HCT116 (cell line): ENCODE data around the gene TNRC6C.

Experiments used
- CTCF ChIP-seq, 3 experiments: fragments of 200-600 bp in 1 of 3; sonication (generic) in 1 of 3; IDR thresholded peaks in 2 of 3; conservative IDR thresholded peaks in 1 of 3; 2 replicates each; pipeline ENCODE4 v1.5.1; 2012 to 2017; ENCODE audit warnings: low read depth in 2 of 3, low read length in 2 of 3, antibody characterized with exemption in 1 of 3, borderline replicate concordance in 1 of 3, control low read depth in 1 of 3, mild to moderate bottlenecking in 1 of 3, mixed read lengths in 1 of 3, mixed run types in 1 of 3, moderate library complexity in 1 of 3; ENCODE audit not compliant: insufficient read depth in 1 of 3
- EZH2phosphoT487 ChIP-seq: fragments of 200-600 bp; IDR thresholded peaks from 2 replicates; pipeline ENCODE4 v1.6.1; 2018; ENCODE audit warnings: antibody characterized with exemption, borderline replicate concordance
- JUND ChIP-seq: IDR thresholded peaks from 2 replicates; pipeline ENCODE4 v1.6.1; 2012
- POLR2A ChIP-seq: IDR thresholded peaks from 2 replicates; pipeline ENCODE4 v1.7.0; 2011; ENCODE audit warnings: borderline replicate concordance; ENCODE audit not compliant: insufficient read depth, insufficient read length; ENCODE audit errors: extremely low read depth
- POLR2AphosphoS5 ChIP-seq: IDR thresholded peaks from 2 replicates; pipeline ENCODE4 v1.6.1; 2011; ENCODE audit warnings: mild to moderate bottlenecking, low read depth, low read length, moderate library complexity
- RAD21 ChIP-seq: IDR thresholded peaks from 2 replicates; pipeline ENCODE4 v1.6.1; 2012; ENCODE audit warnings: low read depth, mild to moderate bottlenecking
- SP1 ChIP-seq: IDR thresholded peaks from 2 replicates; pipeline ENCODE4 v1.6.1; 2012; ENCODE audit warnings: low read depth
- YY1 ChIP-seq: IDR thresholded peaks from 2 replicates; pipeline ENCODE4 v1.6.1; 2011; ENCODE audit warnings: low read length, low read depth, moderate library complexity, mild to moderate bottlenecking; ENCODE audit not compliant: insufficient replicate concordance; ENCODE audit errors: extremely low read depth
- ZNF274 ChIP-seq: fragments of 200-500 bp; sonication (Bioruptor generic); IDR thresholded peaks from 2 replicates; pipeline ENCODE4 v1.6.1; 2014; ENCODE audit warnings: mild to moderate bottlenecking, low read depth, low read length, inconsistent platforms
- TF ChIP-seq, protein P1 (sequence below): IDR thresholded peaks from 2 replicates; pipeline ENCODE4 v1.6.1; 2012; ENCODE audit warnings: low read depth

GRCh38 chr17:78143214-78144146 lies 185.0 kb downstream of the TNRC6C start:
- TF ChIP-seq POLR2A (no peak), CTCF (IDR thresholded peaks at IDR 0.05 in 2 of 3, conservative IDR thresholded peaks at IDR 0.05 in 1 of 3; ENCODE audit: borderline replicate concordance in 1 of 3, insufficient read depth in 1 of 3, low read depth in 2 of 3, low read length in 2 of 3) (no peak), RAD21 (no peak), EZH2phosphoT487 (no peak), ZNF274 (no peak), YY1 (no peak), SP1 (no peak), POLR2AphosphoS5 (no peak), JUND (no peak)
- TF ChIP-seq, protein P1, sequence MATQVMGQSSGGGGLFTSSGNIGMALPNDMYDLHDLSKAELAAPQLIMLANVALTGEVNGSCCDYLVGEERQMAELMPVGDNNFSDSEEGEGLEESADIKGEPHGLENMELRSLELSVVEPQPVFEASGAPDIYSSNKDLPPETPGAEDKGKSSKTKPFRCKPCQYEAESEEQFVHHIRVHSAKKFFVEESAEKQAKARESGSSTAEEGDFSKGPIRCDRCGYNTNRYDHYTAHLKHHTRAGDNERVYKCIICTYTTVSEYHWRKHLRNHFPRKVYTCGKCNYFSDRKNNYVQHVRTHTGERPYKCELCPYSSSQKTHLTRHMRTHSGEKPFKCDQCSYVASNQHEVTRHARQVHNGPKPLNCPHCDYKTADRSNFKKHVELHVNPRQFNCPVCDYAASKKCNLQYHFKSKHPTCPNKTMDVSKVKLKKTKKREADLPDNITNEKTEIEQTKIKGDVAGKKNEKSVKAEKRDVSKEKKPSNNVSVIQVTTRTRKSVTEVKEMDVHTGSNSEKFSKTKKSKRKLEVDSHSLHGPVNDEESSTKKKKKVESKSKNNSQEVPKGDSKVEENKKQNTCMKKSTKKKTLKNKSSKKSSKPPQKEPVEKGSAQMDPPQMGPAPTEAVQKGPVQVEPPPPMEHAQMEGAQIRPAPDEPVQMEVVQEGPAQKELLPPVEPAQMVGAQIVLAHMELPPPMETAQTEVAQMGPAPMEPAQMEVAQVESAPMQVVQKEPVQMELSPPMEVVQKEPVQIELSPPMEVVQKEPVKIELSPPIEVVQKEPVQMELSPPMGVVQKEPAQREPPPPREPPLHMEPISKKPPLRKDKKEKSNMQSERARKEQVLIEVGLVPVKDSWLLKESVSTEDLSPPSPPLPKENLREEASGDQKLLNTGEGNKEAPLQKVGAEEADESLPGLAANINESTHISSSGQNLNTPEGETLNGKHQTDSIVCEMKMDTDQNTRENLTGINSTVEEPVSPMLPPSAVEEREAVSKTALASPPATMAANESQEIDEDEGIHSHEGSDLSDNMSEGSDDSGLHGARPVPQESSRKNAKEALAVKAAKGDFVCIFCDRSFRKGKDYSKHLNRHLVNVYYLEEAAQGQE: no peak
